ENCODE results near the gene COX6B1. TPM values are rescaled to one million over a fixed set of nuclear protein-coding genes. Genes with fewer than 3 reads are reported as not detected.

The COX6B1 gene
- total and polyA plus RNA-seq, 4 donors = 202 to 1,407 (median 508) TPM

DNA sequence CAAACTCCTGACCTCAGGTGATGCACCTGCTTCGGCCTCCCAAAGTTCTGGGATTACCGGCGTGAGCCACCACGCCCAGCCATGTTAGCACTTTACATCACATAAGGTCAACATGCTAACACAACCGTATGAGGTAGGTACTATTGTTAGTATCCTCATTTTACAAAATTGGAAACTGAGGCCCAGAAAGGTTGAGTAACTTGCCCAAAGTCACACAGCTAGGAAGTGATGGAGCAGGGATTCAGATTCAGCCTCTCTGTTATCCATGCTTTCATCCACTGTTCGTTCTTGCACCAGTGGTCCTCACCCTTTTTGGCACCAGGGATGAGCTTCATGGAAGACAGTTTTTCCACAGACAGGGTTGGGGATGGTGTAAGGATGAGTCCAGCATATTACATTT lies 8.6 kb downstream of the COX6B1 start:
- Histone ChIP-seq H3K27ac (ENCODE audit: low read depth in 1 of 2, low read length in 1 of 2) (no peak overlapping the region), H3K9ac (ENCODE audit: insufficient read depth in 1 of 2, low read length in 2 of 2) (no peak overlapping the region), H3K36me3 (ENCODE audit: control insufficient read depth in 4 of 4, insufficient read depth in 4 of 4, low read length in 4 of 4) (peaks cover 19 to 41% (median 27%) of the 10 kb centered on the region in 4 donors), H3K4me3 (no peak overlapping the region), H3K9me3 (ENCODE audit: control insufficient read depth in 4 of 4, insufficient read depth in 3 of 4, low read length in 3 of 4) (no peaks in the 10 kb centered on the region), H3K27me3 (ENCODE audit: control insufficient read depth in 3 of 3, insufficient read depth in 3 of 3, low read length in 2 of 3) (no peaks in the 10 kb centered on the region), H3K4me1 (ENCODE audit: control insufficient read depth in 5 of 5, insufficient read depth in 5 of 5, low read length in 5 of 5) (no peaks in the 10 kb centered on the region)
- ATAC-seq (ENCODE audit: insufficient read depth, low FRiP score) = no peak
- WGBS, 2 donors = 97% methylated on average over 6 of the region's 6 CpGs
- TF ChIP-seq, protein P1, sequence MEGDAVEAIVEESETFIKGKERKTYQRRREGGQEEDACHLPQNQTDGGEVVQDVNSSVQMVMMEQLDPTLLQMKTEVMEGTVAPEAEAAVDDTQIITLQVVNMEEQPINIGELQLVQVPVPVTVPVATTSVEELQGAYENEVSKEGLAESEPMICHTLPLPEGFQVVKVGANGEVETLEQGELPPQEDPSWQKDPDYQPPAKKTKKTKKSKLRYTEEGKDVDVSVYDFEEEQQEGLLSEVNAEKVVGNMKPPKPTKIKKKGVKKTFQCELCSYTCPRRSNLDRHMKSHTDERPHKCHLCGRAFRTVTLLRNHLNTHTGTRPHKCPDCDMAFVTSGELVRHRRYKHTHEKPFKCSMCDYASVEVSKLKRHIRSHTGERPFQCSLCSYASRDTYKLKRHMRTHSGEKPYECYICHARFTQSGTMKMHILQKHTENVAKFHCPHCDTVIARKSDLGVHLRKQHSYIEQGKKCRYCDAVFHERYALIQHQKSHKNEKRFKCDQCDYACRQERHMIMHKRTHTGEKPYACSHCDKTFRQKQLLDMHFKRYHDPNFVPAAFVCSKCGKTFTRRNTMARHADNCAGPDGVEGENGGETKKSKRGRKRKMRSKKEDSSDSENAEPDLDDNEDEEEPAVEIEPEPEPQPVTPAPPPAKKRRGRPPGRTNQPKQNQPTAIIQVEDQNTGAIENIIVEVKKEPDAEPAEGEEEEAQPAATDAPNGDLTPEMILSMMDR (IDR thresholded peaks at IDR 0.05; ENCODE audit: control extremely low read depth, extremely low read depth) = no peak
- DNase-seq = no peak

DNA sequence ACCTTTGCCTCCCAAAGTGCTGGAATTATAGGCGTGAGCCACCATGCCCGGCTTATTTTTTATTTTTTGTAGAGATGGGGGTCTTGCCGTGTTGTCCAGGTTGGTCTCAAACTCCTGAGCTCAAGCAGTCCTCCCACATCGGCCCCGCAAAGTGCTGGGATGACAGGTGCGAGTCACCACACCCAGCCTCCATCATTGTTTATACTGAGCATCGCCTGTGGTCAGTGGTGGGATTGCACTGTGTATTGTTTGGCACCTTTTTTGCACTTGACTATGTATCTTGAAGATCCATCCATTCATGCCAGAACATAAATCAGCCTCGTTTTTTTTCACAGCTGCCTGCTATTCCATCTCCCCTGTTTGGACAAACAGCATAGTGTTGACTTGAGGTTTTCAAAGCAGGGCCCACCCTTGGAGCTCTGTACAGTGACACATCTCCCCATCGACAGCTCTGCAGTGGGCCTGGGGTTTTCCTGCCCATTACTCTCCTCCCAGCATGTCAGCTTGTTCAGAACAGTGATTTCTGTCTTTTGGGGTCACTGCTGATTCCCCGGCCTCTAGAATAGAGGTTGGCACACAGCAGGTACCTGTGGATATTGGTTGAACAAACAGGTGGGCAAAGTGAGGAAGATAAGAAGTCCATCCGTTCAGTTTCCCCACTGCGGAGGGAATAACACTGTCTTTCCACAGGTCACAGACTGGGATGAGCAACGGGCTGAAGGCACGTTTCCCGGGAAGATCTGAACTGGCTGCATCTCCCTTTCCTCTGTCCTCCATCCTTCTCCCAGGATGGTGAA lies 10.0 kb downstream of the COX6B1 start:
- H3K9me3 ChIP-seq (ENCODE audit: control insufficient read depth in 4 of 4, insufficient read depth in 3 of 4, low read length in 3 of 4) = no peaks in the 10 kb centered on the region
- H3K27ac ChIP-seq (ENCODE audit: low read depth in 1 of 2, low read length in 1 of 2) = no peak overlapping the region
- H3K4me1 ChIP-seq (ENCODE audit: control insufficient read depth in 5 of 5, insufficient read depth in 5 of 5, low read length in 5 of 5) = no peaks in the 10 kb centered on the region
- ATAC-seq (ENCODE audit: insufficient read depth, low FRiP score) (no peak), DNase-seq (no peak)
- TF ChIP-seq, protein P1 (IDR thresholded peaks at IDR 0.05; ENCODE audit: control extremely low read depth, extremely low read depth) = no peak
- H3K4me3 ChIP-seq = no peak overlapping the region
- no peak overlapping the region for H3K9ac ChIP-seq (ENCODE audit: insufficient read depth in 1 of 2, low read length in 2 of 2)
- no peaks in the 10 kb centered on the region for H3K27me3 ChIP-seq (ENCODE audit: control insufficient read depth in 3 of 3, insufficient read depth in 3 of 3, low read length in 2 of 3)
- peaks cover 24 to 37% (median 30%) of the 10 kb centered on the region in 4 donors for H3K36me3 ChIP-seq (ENCODE audit: control insufficient read depth in 4 of 4, insufficient read depth in 4 of 4, low read length in 4 of 4)
- WGBS, 2 donors = 88 to 91% methylated on average over 15 of the region's 15 CpGs

DNA sequence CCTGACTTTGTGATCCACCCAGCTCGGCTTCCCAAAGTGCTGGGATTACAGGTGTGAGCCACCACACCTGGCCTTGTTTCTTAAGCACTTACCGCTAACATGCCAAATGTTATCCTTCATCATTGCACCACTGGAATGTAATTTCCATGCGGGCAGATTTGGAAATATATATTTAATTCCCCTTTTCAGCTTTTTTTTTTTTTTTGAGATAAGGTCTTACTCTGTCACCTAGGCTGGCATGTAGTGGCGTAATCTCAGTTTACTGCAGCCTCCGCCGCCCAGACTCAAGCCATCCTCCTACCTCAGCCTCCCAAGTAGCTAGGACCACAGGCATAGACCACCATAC lies 13.8 kb downstream of the COX6B1 start:
- TF ChIP-seq, protein P1 (IDR thresholded peaks at IDR 0.05; ENCODE audit: control extremely low read depth, extremely low read depth) = no peak
- H3K36me3 ChIP-seq (ENCODE audit: control insufficient read depth in 4 of 4, insufficient read depth in 4 of 4, low read length in 4 of 4) = peaks cover 18 to 23% (median 21%) of the 10 kb centered on the region in 4 donors

More for the DNA sequence above, 13.8 kb downstream of the COX6B1 start:
- no peaks in the 10 kb centered on the region for H3K4me1 ChIP-seq (ENCODE audit: control insufficient read depth in 5 of 5, insufficient read depth in 5 of 5, low read length in 5 of 5)
- ATAC-seq (ENCODE audit: insufficient read depth, low FRiP score) (no peak), DNase-seq (no peak)
- no peak overlapping the region for H3K9ac ChIP-seq (ENCODE audit: insufficient read depth in 1 of 2, low read length in 2 of 2)
- no peaks in the 10 kb centered on the region for H3K9me3 ChIP-seq (ENCODE audit: control insufficient read depth in 4 of 4, insufficient read depth in 3 of 4, low read length in 3 of 4)
- no peak overlapping the region for H3K27ac ChIP-seq (ENCODE audit: low read depth in 1 of 2, low read length in 1 of 2)
- 96 to 97% methylated on average over 6 of the region's 6 CpGs for WGBS, 2 donors
- no peak overlapping the region for H3K4me3 ChIP-seq
- no peaks in the 10 kb centered on the region for H3K27me3 ChIP-seq (ENCODE audit: control insufficient read depth in 3 of 3, insufficient read depth in 3 of 3, low read length in 2 of 3)

All from lung (tissue), 12 donors.